ENCODE data around the gene AREL1.
"Not testable (repeated sequence)": the region's sequence is repeated elsewhere in the genome, so short reads cannot be mapped to it uniquely, and the experiment has no call there.

The AREL1 gene

GRCh38 chr14:74712499-74713394, at the start of gene AREL1, which contains the start of gene FCF1:
AREL1 (minus strand) TSS chr14:74713080; CDS start chr14:74685615, 27,465 bp downstream.
FCF1 (plus strand) TSS chr14:74713144; CDS start chr14:74713198, 54 bp downstream.
- no peak for DNase-seq

GRCh38 chr14:74758505-74758904, 45.6 kb upstream of the AREL1 start:
- DNase-seq, result not testable (repeated sequence)

- DNase-seq, result no peak
These were observed 43.4 kb upstream of the AREL1 start for GRCh38 chr14:74756326-74756725.

GRCh38 chr14:74754899-74755298, 42.0 kb upstream of the AREL1 start:
- DNase-seq, result no peak

GRCh38 chr14:74754157-74754556, 41.3 kb upstream of the AREL1 start:
- no peak for DNase-seq

- no peak for DNase-seq
These were observed 34.4 kb upstream of the AREL1 start for GRCh38 chr14:74747237-74747636.

- no peak for DNase-seq
These were observed 26.6 kb upstream of the AREL1 start for GRCh38 chr14:74739293-74740030.

GRCh38 chr14:74737753-74738325, 25.0 kb upstream of the AREL1 start:
- no peak for DNase-seq

GRCh38 chr14:74735125-74735524, 22.2 kb upstream of the AREL1 start:
- DNase-seq, result no peak

- no peak for DNase-seq
These were observed 20.3 kb upstream of the AREL1 start for GRCh38 chr14:74733221-74733620.

GRCh38 chr14:74732387-74732786, 19.5 kb upstream of the AREL1 start:
- no peak for DNase-seq

GRCh38 chr14:74723134-74723533, 10.3 kb upstream of the AREL1 start:
- no peak for DNase-seq

- DNase-seq, result no peak
These were observed 7.6 kb upstream of the AREL1 start for GRCh38 chr14:74720526-74720925.

GRCh38 chr14:74713395-74713735, 485 bp upstream of the AREL1 start:
- no peak for DNase-seq

- DNase-seq, result no peak
These were observed 1.2 kb downstream of the AREL1 start for GRCh38 chr14:74711651-74712050.

- DNase-seq, result no peak
These were observed 2.4 kb downstream of the AREL1 start for GRCh38 chr14:74710480-74710879.

GRCh38 chr14:74705613-74706500, 7.0 kb downstream of the AREL1 start:
- no peak for DNase-seq

GRCh38 chr14:74704656-74705055, 8.2 kb downstream of the AREL1 start:
- no peak for DNase-seq

GRCh38 chr14:74703043-74703442, 9.8 kb downstream of the AREL1 start:
- DNase-seq, result no peak

- no peak for DNase-seq
These were observed 10.6 kb downstream of the AREL1 start for GRCh38 chr14:74702293-74702692.

GRCh38 chr14:74698465-74698864, 14.4 kb downstream of the AREL1 start:
- DNase-seq, result no peak

- DNase-seq, result no peak
These were observed 14.9 kb downstream of the AREL1 start for GRCh38 chr14:74697976-74698375.

GRCh38 chr14:74697543-74697942, 15.3 kb downstream of the AREL1 start:
- no peak for DNase-seq
